Keratinocyte (primary cell): ENCODE data around the gene SMIM7.

Source experiments
- CTCF ChIP-seq, 3 experiments: IDR thresholded peaks in 1 of 3; conservative IDR thresholded peaks in 1 of 3; optimal IDR thresholded peaks in 1 of 3; 2 replicates in 2 of 3; 3 replicates in 1 of 3; pipeline versions ENCODE3 to v1.5.1; 2011; ENCODE audit warnings: low read length in 3 of 3, mild to moderate bottlenecking in 3 of 3, moderate library complexity in 2 of 3, control low read depth in 1 of 3, inconsistent platforms in 1 of 3; ENCODE audit not compliant: insufficient read depth in 2 of 3; ENCODE audit errors: extremely low read depth in 1 of 3
- EZH2 ChIP-seq: IDR thresholded peaks from one replicate; pipeline ENCODE4 v1.6.1; 2012; ENCODE audit warnings: inconsistent platforms, mild to moderate bottlenecking, low read length, moderate library complexity

- no peak for TF ChIP-seq CTCF (optimal IDR thresholded peaks at IDR 0.05 in 1 of 3, IDR thresholded peaks at IDR 0.05 in 1 of 3, conservative IDR thresholded peaks at IDR 0.05 in 1 of 3; ENCODE audit: extremely low read depth in 1 of 3, insufficient read depth in 2 of 3, low read length in 3 of 3)
- no peak for TF ChIP-seq EZH2
Observed at GRCh38 chr19:16598848-16599247, 61.1 kb downstream of the SMIM7 start.
